ENCODE data around the gene IGIP.
"Not testable (repeated sequence)": the region's sequence is repeated elsewhere in the genome, so short reads cannot be mapped to it uniquely, and the experiment has no call there.

The IGIP gene

DNA sequence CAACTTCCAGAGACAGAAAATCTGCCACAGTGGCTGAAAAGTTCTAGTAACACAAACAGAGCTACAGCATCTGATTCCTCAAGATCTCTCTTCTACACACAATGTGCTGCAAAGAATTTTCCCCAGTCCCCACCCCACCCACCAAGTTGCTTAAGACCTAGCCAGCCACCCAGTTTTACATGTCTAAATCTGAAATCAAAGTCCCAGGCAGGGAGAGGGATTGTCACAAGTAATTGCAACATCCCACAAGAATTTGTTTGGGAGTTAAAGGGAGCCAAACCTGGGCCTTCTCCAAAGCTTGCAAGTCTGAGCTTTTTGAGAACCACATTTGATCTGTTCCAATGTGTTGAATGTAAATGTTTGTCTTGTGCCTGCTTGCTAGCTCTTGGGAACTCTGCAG, 15.5 kb downstream of the IGIP start:
- peak; percentile 11 to 22 for DNase-seq (ENCODE audit: low read depth in 2 of 2)

DNA sequence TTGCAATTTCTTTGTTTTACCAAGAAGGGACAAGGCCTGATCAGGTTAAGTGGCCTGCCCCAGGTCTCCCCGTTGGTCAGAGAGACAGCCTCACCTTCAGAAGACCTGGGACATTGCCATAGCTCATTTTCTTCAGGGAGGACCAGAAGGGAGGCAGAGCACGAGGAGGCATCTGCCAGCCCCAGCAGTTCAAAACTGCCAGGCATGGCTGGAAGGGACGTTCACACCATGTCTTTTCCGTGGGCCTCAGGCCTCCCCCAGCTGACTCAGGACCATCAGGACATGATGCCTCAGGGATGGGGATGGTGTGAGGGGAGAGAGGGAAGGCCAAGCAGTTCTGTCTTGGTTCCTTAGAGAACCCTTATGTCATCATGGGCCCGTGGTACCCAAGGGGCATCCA, 16.5 kb downstream of the IGIP start:
- DNase-seq (ENCODE audit: low read depth in 2 of 2) = no peak

DNA sequence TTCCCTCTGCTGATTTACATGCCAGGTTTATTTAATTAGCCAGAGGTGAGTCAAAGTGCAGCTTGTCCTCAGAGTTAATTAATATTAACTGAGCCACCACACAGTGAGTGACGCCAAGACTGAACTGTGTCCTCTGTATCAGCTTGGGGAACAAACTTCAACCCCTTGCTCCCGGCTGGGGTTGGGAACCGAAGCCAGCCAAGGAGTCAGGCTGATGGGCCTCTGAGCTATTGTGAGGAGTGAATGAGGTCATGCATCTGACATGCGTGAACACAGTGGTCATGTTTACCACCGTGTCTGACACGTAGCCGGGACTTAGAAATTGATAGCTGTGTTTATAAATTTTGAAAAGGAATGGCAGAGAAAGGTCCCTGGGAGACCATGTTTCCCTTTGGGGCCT, 17.1 kb downstream of the IGIP start:
- DNase-seq (ENCODE audit: low read depth in 2 of 2) = no peak

DNA sequence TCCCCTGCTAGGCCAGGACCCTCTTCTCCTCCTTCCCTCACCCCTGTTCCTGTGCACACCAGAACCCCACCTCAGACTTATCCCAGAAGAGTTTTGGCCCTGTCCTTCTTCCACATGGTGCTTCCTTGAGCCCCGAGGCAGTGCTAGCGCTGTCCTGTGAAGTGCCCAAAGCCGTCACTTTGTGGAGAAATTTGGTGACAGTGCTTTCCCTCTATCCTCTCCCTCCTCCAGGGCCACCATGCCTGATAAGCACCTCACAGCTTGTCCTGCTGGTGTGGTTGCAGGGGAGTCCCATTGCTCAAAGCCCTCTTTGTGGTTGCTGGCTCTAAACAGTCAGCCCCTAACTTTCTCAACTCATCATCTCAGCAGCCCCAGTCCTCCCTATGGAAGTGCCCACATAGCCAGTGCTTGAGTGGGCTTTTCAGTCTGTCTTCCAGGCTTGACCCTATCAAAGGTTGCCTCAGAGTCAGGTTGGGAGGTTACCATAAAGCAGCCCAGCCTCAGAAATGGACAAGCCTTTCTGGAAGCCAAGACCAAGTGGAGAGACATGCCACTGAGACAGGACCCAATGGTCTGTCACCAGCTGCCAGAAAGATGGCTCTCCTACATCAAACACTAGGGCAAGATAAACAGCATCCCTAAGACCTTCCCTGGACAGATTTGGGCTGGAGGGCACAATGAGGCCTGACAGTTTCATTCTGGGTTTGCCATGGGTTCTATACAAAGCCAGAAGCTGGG, 18.0 kb downstream of the IGIP start:
- no peak for DNase-seq (ENCODE audit: low read depth in 2 of 2)

DNA sequence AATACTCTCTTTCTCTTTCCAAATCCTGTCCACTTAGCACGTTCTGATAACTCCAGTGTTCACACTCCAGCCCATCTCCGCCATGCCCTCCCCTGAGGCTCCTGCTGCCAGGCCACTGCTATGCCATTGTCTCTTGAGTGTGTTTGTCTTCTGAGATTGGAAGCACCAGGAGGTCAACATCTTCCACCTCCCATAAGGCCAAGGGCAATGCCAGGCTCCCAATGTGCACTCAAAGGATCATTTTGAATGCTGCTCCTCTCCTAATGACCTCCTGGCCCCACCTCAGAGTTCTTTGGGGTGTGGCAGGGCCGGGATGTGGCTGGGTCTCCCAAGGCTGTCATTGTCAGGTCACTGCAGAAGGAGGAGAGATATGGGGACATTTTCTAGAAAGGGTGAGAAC, 19.5 kb downstream of the IGIP start:
- DNase-seq (ENCODE audit: low read depth in 2 of 2) = no peak

DNA sequence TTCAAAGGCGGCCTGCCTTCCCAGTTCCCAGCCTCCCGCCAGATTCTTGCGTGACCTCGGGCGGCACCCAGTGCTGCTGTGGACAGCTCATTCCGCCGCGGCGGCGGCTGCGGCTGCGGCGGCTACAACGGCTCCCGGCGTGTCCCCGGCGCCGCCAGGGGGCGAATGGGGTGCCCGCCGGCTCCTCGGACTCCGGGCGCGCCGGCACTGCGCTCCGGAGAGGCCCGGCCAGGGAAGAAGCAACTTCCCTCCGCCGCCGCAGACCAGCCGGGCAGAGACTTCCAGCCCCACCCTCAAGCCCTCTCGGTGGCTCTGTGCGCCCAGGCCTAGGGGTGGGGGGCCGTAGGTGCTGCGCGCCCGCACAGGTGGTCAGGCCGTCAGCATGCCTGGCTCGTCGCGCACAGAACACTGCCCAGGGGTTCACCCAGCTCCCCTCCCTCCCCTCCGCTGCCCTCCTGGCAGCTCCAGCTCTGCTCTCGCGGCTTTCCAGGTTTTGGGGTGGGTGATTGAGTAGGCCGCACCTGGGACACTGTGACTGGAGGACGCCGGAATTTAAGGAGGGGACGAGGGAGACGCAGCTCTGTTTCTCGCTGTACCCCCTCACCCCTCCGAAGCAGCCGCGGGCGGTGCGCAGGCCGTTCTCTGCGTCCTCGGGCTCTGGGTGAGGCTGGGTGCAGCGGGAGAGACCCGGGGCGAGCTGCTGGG, 20.2 kb downstream of the IGIP start:
- peak; percentile 13 to 18 for DNase-seq (ENCODE audit: low read depth in 2 of 2)

DNA sequence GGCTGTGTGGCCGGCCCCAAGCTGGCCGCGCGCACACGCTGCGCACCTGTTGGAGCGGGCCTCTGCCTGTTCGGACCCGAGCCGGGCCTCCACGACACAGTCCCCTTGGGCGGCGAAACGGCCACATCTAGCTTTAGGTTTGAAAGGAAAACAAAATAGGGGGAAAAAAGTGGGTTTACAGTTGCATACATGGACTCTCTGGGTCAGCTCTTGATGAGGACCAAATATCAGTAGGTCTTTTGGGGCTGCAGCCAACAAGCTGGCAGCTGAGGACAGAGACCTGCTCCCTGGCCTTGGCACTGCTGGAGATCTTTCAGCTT, 20.7 kb downstream of the IGIP start:
- DNase-seq (ENCODE audit: low read depth in 2 of 2) = no peak

DNA sequence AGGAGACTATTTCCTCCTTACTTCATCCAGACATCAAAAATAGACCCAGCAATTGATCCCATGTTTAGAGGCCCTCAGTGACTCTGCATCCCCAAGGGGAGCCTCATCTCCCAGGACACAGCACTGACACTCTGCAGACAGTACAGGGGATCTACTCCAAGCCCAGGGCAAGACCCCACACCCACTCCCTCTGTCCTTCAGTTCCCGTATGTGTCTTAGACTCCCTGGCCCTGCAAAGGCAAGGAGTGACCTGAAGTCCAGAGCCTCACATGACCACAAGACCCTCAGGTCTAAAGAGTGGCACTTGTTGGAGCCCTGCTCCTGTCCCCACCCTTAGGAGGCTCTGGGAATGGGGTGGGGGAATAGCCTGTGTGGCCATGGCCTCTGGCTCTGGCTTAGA, 21.7 kb downstream of the IGIP start:
- no peak for DNase-seq (ENCODE audit: low read depth in 2 of 2)

DNA sequence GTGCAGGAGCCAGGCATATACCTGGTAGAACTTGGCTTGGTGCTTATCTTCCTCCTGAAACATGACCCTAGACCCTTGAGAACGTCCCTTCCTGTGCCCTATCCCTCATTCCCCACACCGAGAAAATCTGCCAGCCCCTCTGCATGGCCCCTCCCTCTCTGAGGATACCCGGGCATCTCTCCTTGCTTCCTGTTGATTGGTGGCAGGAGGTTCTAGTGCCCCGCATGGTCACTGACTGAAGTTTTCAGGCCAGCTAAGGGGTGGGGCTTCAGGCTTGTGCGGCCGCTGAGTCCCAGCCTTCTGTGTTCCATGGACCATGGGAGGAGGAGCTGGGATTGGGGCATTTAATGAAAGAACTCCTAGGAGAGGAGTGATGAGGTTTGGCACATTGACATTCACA, 22.8 kb downstream of the IGIP start:
- no peak for DNase-seq (ENCODE audit: low read depth in 2 of 2)

DNA sequence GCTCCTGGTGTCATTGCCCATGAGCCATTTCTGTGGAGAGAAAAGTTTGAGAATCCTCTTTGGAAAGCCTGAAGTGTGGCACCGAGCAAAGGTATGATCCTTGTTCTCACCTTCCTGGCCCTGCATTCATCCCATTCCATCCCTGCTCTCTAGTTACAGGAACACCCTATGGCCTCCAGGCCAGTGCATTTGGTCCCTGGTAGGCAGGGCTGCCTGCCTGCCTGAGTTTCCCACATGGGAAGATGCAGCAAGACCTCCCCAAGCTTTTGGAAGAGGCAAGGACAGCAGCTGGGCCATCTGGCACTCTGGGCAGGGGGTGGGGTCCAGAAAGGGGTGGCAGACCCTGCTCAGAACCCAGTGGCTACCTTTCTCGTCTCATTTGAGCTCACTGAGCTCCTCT, 24.5 kb downstream of the IGIP start:
- DNase-seq (ENCODE audit: low read depth in 2 of 2) = no peak

DNA sequence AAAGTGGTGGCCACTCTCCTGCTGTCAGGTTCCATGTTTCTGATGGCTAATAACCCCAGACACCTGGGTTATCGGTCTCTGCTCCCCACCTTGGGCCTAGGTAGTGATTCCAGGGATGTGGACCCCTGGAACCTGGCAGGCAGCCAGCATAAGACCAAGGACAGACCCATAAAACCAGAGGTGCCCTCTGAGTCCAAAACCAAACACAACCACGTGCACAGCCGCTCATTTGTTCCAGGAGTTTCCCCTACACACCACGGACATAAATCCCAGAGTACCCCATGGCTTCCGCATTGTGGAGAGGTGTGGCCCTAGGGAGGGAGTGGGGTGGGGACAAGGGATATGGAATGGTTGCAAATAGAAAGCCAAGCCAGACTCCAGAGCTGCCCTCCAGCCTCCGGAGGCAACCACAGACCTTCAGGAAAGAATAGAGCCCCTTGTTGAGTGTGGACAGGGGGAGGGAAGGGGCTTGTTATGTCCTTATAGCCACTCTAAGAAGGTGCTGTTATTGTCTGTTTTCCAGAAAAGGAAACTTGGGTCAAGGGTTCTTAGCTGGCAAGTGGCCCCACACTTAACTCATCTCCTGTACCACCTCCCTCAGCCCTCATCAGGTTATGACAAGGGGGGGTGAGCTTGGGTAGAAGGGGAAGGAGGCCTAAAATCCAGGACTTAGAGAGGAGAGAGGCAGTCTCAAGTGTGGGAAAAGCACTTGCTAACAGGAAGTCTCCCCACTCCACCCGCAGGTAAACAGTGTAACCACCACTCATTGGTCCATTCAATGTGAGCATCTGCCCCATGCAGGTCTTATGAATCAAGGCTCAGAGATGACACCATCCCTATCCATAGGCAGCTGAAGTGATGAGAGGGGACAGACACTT, 25.6 kb downstream of the IGIP start:
- DNase-seq (ENCODE audit: low read depth in 2 of 2) = no peak

DNA sequence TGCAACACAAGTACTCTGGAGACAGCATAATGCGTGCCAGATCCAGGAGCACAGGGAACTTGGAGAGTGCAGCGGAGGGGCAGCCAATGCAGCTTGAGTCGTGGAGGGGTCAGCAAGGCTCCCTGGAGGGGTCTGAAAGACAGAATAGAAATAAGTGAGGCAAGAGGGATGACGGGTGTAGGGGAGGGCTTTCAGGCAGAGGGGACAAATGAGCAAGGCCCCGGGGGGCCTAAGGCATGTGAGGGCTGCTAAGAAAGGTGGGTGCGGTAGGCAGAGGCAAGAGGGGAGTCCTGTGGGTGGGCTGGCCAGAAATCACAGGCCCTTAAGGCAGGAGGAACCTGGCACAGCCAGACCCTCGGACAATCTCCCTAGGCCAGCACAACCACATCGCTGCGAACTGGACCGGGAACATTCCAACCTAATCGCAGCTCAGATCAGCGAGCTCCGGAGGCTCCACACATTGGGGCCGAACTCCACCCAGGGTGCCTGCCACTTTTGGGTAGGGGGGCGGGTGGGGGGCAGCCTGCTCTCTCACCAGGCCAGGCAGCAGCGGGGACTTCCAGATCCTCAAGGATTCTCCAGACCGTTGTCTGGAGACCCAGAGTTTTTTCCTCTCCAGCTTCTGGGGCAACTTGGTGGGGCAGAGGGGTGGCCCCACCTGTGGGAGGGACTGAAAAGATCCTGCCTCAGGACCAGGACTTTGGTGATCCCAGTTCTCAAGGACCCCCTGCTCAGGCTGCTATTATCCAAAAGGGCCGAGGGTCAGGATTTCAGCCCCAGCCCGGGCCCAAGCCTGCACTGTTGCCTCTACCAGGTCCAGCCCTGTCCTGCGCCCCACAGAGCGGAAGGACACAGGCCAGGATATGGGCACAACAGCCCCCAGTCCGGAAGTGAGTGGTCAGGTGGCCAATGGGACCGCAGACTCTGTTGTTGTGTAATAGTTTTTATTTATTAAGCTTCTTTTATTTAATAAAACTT, 26.6 kb downstream of the IGIP start:
- DNase-seq (ENCODE audit: low read depth in 2 of 2) = no peak

DNA sequence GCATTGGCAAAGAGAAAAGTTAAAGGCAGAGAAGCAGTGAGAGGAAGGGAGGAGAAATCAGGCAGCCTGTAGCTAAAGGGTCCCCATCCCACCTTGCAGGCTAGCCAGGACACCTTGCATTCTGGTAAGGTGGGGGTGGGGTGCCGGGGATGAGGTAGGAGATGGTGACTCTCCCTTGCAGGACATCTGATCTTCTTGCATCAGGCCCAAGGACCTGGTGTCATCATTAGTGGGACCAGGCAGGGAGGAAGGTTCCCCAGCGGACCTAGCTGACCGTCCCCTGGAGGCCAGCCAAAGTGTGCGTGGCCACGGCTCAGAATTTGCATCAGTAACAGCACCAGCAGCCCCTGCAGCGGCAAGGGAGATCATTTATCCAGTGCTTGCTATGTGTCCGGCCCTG, 27.5 kb downstream of the IGIP start:
- DNase-seq (ENCODE audit: low read depth in 2 of 2) = no peak

DNA sequence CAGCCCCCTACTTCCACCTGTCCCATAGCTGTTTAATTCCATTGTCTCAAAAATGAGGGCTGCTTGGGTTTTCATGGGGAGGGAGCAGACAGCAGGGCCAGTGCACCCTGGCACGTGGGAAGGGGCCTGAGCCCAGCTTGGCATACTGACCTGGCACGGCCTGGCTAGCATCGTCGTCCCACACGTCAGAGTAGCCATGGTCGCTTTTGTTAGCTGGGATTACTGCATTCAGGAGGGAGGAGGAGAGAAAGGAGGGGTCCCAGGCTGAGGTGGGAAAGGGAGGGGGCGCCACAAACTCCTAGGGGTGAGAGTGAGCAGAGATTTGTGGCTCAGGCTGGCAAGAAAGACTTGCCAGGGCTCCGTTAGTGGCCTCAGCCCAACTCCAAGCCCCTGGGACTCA, 28.2 kb downstream of the IGIP start:
- DNase-seq (ENCODE audit: low read depth in 2 of 2) = no peak

DNA sequence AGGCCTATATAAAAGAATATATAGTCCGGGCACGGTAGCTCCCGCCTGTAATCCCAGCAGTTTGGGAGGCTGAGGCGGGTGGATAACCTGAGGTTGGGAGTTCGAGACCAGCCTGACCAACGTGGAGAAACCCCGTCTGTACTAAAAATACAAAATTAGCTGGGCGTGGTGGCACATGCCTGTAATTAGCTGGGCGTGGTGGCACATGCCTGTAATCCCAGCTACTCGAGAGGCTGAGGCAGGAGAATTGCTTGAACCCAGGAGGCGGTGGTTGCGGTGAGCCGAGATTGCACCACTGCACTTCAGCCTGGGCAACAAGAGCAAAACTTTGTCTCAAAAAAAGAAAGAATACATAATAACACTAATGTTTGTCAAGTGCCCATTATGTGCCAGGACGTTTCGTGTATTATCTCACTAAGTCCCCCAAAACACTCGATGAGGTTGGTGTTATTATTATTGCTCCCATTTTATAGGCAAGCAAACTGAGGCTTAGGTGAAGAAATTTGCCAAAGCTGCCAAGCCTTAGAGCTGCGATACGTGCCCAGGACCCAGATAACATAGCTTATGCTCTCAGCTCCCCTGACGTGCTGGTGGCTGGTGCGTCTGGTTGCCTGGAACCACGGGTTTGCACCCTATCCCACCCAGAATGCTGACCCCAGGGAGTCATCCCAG, 29.1 kb downstream of the IGIP start:
- DNase-seq (ENCODE audit: low read depth in 2 of 2) = not testable (repeated sequence)

DNA sequence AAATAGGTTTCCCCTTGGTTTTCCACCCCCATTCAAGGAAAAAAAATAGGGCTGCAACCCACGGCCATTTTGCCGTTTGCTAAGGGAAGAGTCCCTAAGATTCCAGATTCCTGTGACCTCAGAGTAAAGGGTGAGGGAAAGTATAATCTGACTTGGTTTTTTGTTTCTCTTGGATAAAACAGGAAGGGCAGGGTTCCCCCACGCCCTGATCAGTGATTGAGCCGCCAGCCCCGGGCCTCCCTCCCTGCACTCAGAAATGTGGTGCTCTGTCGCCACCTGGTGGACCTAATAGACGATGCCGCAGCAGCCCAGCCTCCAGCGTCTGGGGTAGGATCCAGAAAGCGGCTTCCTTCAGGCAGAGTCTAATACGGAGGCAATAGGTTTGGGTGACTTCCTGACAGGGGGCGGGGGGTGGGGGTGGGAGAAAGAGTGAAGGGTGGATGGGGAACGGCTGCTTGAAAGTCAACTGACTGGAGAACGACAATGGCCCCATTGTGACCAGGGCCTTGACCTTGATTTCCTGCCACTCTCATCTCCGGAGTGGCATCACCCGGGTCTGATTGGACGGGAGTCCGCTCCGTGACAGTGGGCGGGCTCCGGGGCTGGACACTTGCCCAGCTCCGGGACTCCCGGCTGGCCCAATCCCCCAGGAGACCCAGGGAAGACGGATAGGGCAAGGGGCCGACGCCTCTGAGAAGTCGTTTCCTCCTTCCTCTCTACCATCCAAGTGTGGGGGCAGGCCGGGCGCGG, 31.5 kb downstream of the IGIP start:
- DNase-seq (ENCODE audit: low read depth in 2 of 2) = peak in 1 of 2 experiments; percentile 48

DNA sequence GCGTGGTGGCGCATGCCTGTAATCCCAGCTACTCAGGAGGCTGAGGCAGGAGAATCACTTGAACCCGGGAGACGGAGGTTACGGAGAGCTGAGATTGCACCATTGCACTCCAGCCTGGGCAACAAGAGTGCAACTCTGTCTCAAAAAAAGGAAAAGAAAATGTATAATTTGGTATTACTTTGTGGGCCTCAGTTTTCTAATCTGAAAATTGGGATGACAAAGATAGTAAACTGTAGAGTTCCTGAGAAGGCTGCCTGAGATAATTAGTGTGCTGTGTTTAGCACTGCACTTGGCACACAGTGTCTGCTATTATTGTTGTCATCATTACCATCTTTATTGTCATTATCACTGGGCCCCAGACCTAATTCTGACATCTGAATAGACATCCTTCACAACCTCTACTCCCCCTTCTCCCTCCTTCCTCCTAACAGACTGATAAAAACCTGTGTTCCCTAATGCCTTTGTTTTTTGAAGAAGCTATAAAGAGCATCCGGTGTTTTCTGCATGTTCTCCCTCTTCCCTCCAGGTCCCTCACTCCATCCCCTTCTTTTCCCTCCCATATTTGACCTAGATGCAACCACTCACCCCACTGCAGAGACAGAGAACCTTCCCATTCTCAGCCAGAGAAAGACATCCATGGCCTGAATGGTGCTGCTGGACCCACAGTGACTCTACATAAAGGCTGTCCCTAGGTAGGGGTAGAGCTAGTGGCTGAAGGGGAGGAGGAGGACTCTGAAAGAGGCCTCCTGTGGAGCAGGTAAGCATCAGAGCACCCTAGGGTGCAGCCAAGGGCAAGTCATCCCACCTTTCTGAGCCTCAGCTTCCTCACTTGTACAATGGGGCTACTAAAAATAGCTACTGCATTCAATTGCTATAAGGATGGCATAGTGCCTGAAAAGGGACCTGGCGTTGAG, 33.5 kb downstream of the IGIP start:
- DNase-seq (ENCODE audit: low read depth in 2 of 2) = no peak

DNA sequence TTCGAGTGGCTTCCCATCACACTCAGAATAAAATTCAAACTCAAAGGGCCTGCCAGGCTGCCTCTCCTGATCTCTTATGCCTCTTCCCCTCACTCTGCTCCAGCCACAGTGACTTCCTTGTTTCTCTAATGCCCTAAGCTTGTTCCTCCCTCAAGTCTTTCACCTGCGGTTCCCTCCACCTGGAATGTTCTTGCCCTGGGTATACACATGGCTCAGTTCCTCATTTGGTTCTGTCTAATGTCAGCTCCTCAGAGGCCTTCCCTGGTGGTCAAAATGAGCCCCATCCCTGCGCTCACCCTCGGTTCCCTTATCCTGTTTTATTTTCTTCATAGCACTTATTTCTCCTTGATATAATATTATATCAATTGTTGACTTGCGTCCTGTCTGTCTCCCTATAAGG, 36.5 kb downstream of the IGIP start:
- no peak for DNase-seq (ENCODE audit: low read depth in 2 of 2)

DNA sequence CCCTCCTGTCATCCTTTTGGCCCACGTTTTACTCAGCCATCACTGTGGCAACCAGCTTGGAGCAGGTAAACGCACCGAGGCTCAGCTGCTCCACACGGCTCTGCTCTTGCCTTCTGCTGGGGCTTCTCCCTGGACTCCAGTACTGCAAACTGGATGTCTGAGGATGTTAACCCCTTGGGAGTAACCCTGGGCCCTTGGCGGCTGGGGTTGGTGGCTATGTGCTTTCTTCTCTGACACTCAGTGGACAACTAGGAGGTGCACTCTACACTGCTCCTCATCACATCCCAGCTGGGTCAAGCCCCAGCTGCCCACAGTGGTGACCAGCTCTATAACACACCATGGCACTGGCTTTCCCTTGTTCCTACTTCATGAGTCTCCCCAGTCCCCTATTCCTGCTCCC, 37.0 kb downstream of the IGIP start:
- no peak for DNase-seq (ENCODE audit: low read depth in 2 of 2)
